Left lung (tissue), 10 donors: Measurements from ENCODE around the gene DYNLT2. TPM values are rescaled to one million over a fixed set of nuclear protein-coding genes. Genes with fewer than 3 reads are reported as not detected.
"Not testable (repeated sequence)": the region's sequence is repeated elsewhere in the genome, so short reads cannot be mapped to it uniquely, and the experiment has no call there.

Experiments
- ATAC-seq: fragments of 200-7000 bp; cut with Tn5 transposase; one replicate; pipeline ENCODE4 v1.9.1; 2020; ENCODE audit warnings: moderate library complexity
- DNase-seq, 4 donors: peaks; one replicate each; pipeline ENCODE4 v3.0.0-alpha.2; 2013 to 2020
- H3K27ac ChIP-seq, 2 donors: fragments of 200-600 bp; sonication (generic) in 1 of 2; one replicate each; pipeline versions ENCODE4 v1.5.0 to v1.8.0; 2020 to 2021
- H3K27me3 ChIP-seq, 2 donors: fragments of 200-600 bp; sonication (generic) in 1 of 2; one replicate each; pipeline versions ENCODE4 v1.5.0 to v1.8.0; 2020 to 2021
- H3K36me3 ChIP-seq, 2 donors: fragments of 200-600 bp; sonication (generic) in 1 of 2; one replicate each; pipeline versions ENCODE4 v1.5.0 to v1.8.0; 2020 to 2021
- H3K4me1 ChIP-seq, 2 donors: fragments of 200-600 bp; one replicate each; pipeline ENCODE4 v1.8.0; 2021
- H3K4me3 ChIP-seq, 2 donors: fragments of 200-600 bp; sonication (generic) in 1 of 2; one replicate each; pipeline versions ENCODE4 v1.5.0 to v1.8.0; 2020 to 2021; ENCODE audit warnings: mild to moderate bottlenecking in 1 of 2
- H3K9me3 ChIP-seq, 2 donors: fragments of 200-600 bp; sonication (generic) in 1 of 2; one replicate each; pipeline versions ENCODE4 v1.5.0 to v1.8.0; 2020 to 2021
- CTCF ChIP-seq, 2 donors: fragments of 200-600 bp; sonication (generic) in 1 of 2; IDR thresholded peaks; one replicate each; pipeline versions ENCODE4 v1.5.0 to v1.8.0; 2021; ENCODE audit warnings: antibody characterized with exemption in 2 of 2
- intact Hi-C, 2 donors: fragments of 100-400 bp; cut with DNase I; formaldehyde crosslinking; loops; one replicate each; pipeline versions ENCODE4 v1.11.2 to v1.14.2; 2022
- polyA plus RNA-seq, 6 donors: library from polyadenylated mRNA; unstranded; fragments of 120-200 nt; gene quantifications; one replicate each; pipeline ENCODE4 v1.2.1, GENCODE V29; 2013; ENCODE audit not compliant: insufficient read length in 6 of 6
- total RNA-seq, 2 donors: library from RNA; stranded (reverse); fragmentation: NEBNext Ultra II Directional; extraction: Animal tissue kit (Norgen Biotek cat#: 25700); gene quantifications; one replicate each; pipeline ENCODE4 v1.2.1, GENCODE V29; 2021
- donor health status: DM: no; HTN: yes; CAD: no.
- donor health status: DM: no; HTN: no; CAD: no.

Gene DYNLT2
- total and polyA plus RNA-seq, 8 donors = 1.4 to 10.6 (median 6.1) TPM

DNA sequence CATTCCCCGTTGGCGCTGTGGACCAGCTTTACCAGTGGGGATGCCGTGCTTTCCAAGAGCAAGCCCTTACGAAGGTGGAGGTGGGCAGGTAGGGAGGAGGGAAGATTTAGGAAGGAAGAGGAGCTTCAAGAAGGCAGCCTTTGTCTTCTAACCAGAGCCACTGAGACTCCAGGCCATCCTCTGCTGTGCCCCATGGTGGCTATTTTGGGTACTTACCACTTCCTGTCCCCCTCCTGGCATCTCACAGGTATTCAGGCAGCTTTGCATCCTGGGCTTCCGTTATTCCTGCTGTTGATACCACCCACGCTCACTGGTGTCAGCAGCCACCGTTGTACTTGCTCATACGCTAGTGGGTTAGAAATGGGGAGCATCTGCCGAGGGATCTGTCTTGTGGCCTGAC lies 23.0 kb upstream of the DYNLT2 start:
- intact Hi-C loops = no loop called here
- no peaks in the 10 kb centered on the region for H3K27me3 ChIP-seq
- H3K4me1 ChIP-seq = no peaks in the 10 kb centered on the region
- H3K4me3 ChIP-seq = no peak overlapping the region
- ATAC-seq (no peak), DNase-seq (no peak)
- H3K9me3 ChIP-seq = no peaks in the 10 kb centered on the region
- H3K36me3 ChIP-seq = peaks cover 0 to 69% of the 10 kb centered on the region in 2 donors
- H3K27ac ChIP-seq = no peak overlapping the region
- no peak for TF ChIP-seq CTCF (IDR thresholded peaks at IDR 0.05)

GRCh38 chr6:169766921-169767736 lies 15.8 kb upstream of the DYNLT2 start:
- Histone ChIP-seq H3K27me3 (no peaks in the 10 kb centered on the region), H3K36me3 (peaks cover 0 to 65% of the 10 kb centered on the region in 2 donors), H3K4me3 (no peak overlapping the region), H3K4me1 (no peaks in the 10 kb centered on the region), H3K9me3 (no peaks in the 10 kb centered on the region), H3K27ac (no peak overlapping the region)
- intact Hi-C loops = no loop called here
- DNase-seq = no peak
- no peak for ATAC-seq
- TF ChIP-seq CTCF (IDR thresholded peaks at IDR 0.05) = no peak

DNA sequence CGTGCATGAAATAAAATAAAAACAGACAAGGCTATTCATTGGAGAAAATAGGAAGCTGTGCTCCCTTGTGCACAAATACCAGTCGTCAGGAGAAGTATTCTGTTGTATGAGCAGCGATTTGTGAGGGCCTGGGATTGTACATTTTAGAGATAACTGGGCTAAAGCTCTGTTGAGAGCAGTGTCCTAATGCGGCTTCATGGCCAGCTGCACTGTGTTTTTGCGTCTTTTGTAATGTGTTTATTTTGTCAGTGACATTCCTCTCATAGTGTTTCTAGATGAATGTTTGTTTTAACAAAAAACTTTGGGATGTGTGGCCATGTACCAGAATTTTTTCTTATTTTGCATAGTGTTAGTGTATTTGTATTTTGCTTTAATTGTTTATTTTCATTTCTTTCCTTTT lies 14.9 kb upstream of the DYNLT2 start:
- H3K4me1 ChIP-seq = no peaks in the 10 kb centered on the region
- no peaks in the 10 kb centered on the region for H3K27me3 ChIP-seq
- no peak overlapping the region for H3K27ac ChIP-seq
- peaks cover 0 to 66% of the 10 kb centered on the region in 2 donors for H3K36me3 ChIP-seq
- DNase-seq = peak in 2 of 4 donors; percentile 73 to 76
- no peak for ATAC-seq
- no peak for TF ChIP-seq CTCF (IDR thresholded peaks at IDR 0.05)
- no peak overlapping the region for H3K4me3 ChIP-seq
- intact Hi-C loops = no loop called here
- no peaks in the 10 kb centered on the region for H3K9me3 ChIP-seq

DNA sequence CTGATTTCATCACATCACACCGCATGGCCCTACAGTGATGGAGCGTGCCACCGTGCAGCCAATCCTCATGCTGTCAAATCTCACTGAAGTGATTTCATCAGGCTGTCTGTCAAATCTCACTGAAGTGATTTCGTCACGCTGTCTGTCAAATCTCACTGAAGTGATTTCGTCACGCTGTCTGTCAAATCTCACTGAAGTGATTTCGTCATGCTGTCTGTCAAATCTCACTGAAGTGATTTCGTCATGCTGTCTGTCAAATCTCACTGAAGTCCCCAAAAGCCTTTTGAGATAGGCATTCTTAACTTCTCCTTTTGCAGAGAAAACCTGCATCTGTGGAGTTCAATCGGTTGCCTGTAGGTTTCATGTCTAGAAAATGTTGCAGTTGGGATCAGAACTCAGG lies 14.4 kb upstream of the DYNLT2 start:
- H3K9me3 ChIP-seq, H3K4me3 ChIP-seq, H3K27me3 ChIP-seq, H3K27ac ChIP-seq, intact Hi-C loops, H3K4me1 ChIP-seq, DNase-seq, ATAC-seq: not testable (repeated sequence)
- H3K36me3 ChIP-seq = peaks cover 0 to 70% of the 10 kb centered on the region in 2 donors

- no peaks in the 10 kb centered on the region for H3K9me3 ChIP-seq
- DNase-seq (no peak), ATAC-seq (no peak)
- TF ChIP-seq CTCF (IDR thresholded peaks at IDR 0.05) = no peak
- H3K27me3 ChIP-seq = no peaks in the 10 kb centered on the region
- no peak overlapping the region for H3K27ac ChIP-seq
- intact Hi-C loops = no loop called here
- no peak overlapping the region for H3K4me3 ChIP-seq
- no peaks in the 10 kb centered on the region for H3K4me1 ChIP-seq
- peaks cover 0 to 79% of the 10 kb centered on the region in 2 donors for H3K36me3 ChIP-seq
Observed at GRCh38 chr6:169763881-169764280, 12.5 kb upstream of the DYNLT2 start.

- TF ChIP-seq CTCF (IDR thresholded peaks at IDR 0.05) = no peak
- peaks cover 0 to 79% of the 10 kb centered on the region in 2 donors for H3K36me3 ChIP-seq
- H3K27ac ChIP-seq = no peak overlapping the region
- ATAC-seq = no peak
- H3K27me3 ChIP-seq = no peaks in the 10 kb centered on the region
- intact Hi-C loops = no loop called here
- H3K9me3 ChIP-seq = no peaks in the 10 kb centered on the region
- H3K4me3 ChIP-seq = no peak overlapping the region
- DNase-seq = no peak
- H3K4me1 ChIP-seq = no peaks in the 10 kb centered on the region
Observed at GRCh38 chr6:169763308-169763707, 11.9 kb upstream of the DYNLT2 start.
